ENCODE data around the gene NDUFAF5. TPM values are rescaled to one million over a fixed set of nuclear protein-coding genes. Genes with fewer than 3 reads are reported as not detected.

NDUFAF5 gene
- total and polyA plus RNA-seq, 2 experiments from 2014 or later: 45.8 to 54.6 TPM

DNA sequence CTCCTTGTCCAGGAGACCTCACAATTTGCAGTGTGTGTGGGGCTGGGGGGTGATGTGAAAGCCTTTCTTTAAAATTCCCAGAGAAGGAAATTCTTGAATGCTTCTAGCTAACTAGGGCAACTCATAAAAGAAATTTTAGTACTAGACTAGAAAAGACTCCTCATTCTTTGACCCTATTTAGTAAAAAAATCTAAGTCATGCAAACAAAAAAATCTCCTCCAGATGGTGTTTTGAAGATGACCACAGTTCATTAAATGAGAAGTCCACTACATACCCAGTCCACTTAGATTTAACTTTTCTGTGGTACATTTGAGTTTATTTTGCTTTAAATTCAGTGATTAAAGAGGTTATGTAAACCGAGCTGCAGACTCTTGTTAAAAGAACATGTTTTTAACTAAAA, 67.5 kb downstream of the NDUFAF5 start:
- no peak overlapping the region for H3K4me3 ChIP-seq
- no peaks in the 10 kb centered on the region for H3K36me3 ChIP-seq
- no peaks in the 10 kb centered on the region for H3K4me1 ChIP-seq (ENCODE audit: low read depth)
- H3K27me3 ChIP-seq: no peaks in the 10 kb centered on the region
- no peaks in the 10 kb centered on the region for H3K9me3 ChIP-seq (ENCODE audit: low read depth)
- no peak overlapping the region for H3K27ac ChIP-seq
- no peak for DNase-seq (ENCODE audit: low read depth in 1 of 2, low spot score in 1 of 2)
- TF ChIP-seq, protein P1, sequence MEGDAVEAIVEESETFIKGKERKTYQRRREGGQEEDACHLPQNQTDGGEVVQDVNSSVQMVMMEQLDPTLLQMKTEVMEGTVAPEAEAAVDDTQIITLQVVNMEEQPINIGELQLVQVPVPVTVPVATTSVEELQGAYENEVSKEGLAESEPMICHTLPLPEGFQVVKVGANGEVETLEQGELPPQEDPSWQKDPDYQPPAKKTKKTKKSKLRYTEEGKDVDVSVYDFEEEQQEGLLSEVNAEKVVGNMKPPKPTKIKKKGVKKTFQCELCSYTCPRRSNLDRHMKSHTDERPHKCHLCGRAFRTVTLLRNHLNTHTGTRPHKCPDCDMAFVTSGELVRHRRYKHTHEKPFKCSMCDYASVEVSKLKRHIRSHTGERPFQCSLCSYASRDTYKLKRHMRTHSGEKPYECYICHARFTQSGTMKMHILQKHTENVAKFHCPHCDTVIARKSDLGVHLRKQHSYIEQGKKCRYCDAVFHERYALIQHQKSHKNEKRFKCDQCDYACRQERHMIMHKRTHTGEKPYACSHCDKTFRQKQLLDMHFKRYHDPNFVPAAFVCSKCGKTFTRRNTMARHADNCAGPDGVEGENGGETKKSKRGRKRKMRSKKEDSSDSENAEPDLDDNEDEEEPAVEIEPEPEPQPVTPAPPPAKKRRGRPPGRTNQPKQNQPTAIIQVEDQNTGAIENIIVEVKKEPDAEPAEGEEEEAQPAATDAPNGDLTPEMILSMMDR (IDR thresholded peaks at IDR 0.05; ENCODE audit: low read depth, low read length): no peak

DNA sequence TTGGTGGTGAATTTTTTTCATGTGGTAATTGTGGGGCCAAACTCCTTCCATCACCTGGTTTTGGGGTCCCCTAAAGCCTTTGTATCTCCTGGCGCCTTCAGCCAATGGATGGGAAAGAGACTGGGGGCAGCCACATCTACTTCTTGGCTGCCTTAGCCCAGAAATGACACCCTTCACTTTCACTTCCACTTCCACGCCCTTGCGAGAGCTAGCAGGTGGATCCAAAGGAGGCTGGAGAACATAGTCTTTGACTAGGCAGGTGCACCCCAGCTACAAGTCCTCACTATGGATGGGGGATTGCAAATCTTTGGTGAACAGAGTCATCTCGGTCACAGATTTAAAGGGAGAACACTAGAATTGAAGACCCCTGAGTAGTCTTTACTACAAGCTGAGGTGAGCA, 70.8 kb downstream of the NDUFAF5 start:
- no peaks in the 10 kb centered on the region for H3K9me3 ChIP-seq (ENCODE audit: low read depth)
- no peak overlapping the region for H3K27ac ChIP-seq
- DNase-seq (ENCODE audit: low read depth in 1 of 2, low spot score in 1 of 2): no peak
- no peaks in the 10 kb centered on the region for H3K4me1 ChIP-seq (ENCODE audit: low read depth)
- no peaks in the 10 kb centered on the region for H3K27me3 ChIP-seq
- H3K36me3 ChIP-seq: no peaks in the 10 kb centered on the region
- TF ChIP-seq, protein P1 (IDR thresholded peaks at IDR 0.05; ENCODE audit: low read depth, low read length): no peak
- H3K4me3 ChIP-seq: no peak overlapping the region

DNA sequence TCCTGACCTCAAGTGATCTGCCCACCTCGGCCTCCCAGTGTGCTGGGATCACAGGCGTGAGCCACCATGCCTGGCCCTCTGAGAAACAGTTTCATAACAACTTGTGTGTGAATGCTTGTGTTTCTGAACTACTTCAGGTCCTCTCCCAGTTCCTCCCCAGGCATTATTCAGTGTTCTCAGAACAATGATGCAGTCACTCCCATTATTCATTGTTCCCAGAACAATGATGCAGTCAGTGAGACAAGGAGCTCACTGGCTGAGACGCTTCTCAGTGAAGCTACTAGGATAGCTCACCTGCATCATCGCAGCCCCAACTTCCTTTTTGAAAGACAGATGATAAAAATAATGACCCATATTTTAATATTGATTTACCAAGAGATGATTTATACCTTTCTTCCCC, 71.5 kb downstream of the NDUFAF5 start:
- H3K4me1 ChIP-seq (ENCODE audit: low read depth): no peaks in the 10 kb centered on the region
- no peaks in the 10 kb centered on the region for H3K27me3 ChIP-seq
- H3K36me3 ChIP-seq: no peaks in the 10 kb centered on the region
- DNase-seq (ENCODE audit: low read depth in 1 of 2, low spot score in 1 of 2): no peak
- no peak overlapping the region for H3K4me3 ChIP-seq
- no peaks in the 10 kb centered on the region for H3K9me3 ChIP-seq (ENCODE audit: low read depth)
- no peak overlapping the region for H3K27ac ChIP-seq
- TF ChIP-seq, protein P1 (IDR thresholded peaks at IDR 0.05; ENCODE audit: low read depth, low read length): no peak

DNA sequence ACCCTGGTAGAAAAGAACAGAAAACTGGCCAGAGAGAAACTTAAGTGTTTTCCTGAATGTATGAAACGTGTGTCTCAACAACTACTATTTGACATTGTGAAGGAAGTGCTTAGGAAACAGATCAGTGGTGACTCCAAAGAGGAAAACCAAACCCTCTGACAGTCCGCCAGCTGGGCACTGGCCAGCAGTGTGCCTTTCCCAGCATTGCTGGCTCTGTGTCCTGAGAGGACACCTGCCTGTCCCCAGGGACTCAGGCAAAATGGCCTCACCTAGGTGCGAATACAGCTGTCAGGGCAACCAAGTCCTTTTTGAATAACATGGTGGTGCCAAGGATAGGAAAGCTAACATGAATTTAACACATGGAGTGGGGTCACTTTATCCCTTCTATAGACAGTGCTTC, 72.5 kb downstream of the NDUFAF5 start:
- TF ChIP-seq, protein P1 (IDR thresholded peaks at IDR 0.05; ENCODE audit: low read depth, low read length): no peak
- H3K27me3 ChIP-seq: no peaks in the 10 kb centered on the region
- no peaks in the 10 kb centered on the region for H3K9me3 ChIP-seq (ENCODE audit: low read depth)
- H3K4me1 ChIP-seq (ENCODE audit: low read depth): no peaks in the 10 kb centered on the region
- H3K36me3 ChIP-seq: no peaks in the 10 kb centered on the region
- H3K4me3 ChIP-seq: no peak overlapping the region
- H3K27ac ChIP-seq: no peak overlapping the region
- DNase-seq (ENCODE audit: low read depth in 1 of 2, low spot score in 1 of 2): no peak

DNA sequence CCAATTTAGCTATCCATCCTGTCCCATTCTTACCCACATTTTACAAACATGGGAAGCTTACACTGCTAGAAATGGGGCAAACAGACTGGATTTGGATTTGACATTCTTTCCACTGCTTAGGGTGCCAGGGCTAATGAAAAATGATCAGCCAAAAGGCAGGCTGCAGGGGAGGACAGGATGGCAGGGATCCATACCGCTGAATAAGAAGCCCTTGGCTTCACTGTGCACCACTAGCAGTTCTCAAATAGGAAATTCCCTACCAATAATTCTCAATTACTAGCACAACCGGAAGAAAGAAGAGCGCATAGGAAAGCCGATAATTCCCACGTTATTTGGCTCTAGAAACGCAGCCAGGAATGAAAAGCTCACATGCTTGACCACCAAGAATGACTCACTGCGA, 73.1 kb downstream of the NDUFAF5 start:
- Histone ChIP-seq H3K27me3 (no peaks in the 10 kb centered on the region), H3K4me3 (no peak overlapping the region), H3K27ac (no peak overlapping the region), H3K4me1 (ENCODE audit: low read depth) (no peaks in the 10 kb centered on the region), H3K9me3 (ENCODE audit: low read depth) (no peaks in the 10 kb centered on the region), H3K36me3 (no peaks in the 10 kb centered on the region)
- DNase-seq (ENCODE audit: low read depth in 1 of 2, low spot score in 1 of 2): no peak
- TF ChIP-seq, protein P1 (IDR thresholded peaks at IDR 0.05; ENCODE audit: low read depth, low read length): no peak

DNA sequence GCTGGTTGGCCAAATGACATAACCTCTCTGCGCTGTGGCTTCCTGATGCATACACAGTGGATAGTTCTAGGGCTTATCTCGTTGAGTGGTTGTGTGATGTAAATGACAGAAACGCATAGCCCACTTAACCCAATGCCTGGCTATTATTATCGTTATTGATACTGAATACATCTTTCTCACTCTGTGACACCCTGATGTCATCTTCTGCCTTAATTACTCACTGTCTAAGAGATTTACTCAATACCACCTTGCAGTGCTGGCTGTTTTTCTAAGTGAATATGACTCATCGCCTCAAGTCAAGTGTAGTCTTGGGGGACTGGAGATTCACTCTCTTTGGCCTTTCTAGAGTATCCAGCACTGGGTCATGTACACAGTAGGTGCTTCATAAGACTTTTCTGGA, 73.6 kb downstream of the NDUFAF5 start:
- no peaks in the 10 kb centered on the region for H3K36me3 ChIP-seq
- no peaks in the 10 kb centered on the region for H3K27me3 ChIP-seq
- H3K4me3 ChIP-seq: no peak overlapping the region
- TF ChIP-seq, protein P1 (IDR thresholded peaks at IDR 0.05; ENCODE audit: low read depth, low read length): no peak
- H3K9me3 ChIP-seq (ENCODE audit: low read depth): no peaks in the 10 kb centered on the region
- no peak overlapping the region for H3K27ac ChIP-seq
- no peaks in the 10 kb centered on the region for H3K4me1 ChIP-seq (ENCODE audit: low read depth)
- no peak for DNase-seq (ENCODE audit: low read depth in 1 of 2, low spot score in 1 of 2)
